PFSK-1 (cell line): ENCODE results near the gene ACY1.

Experiments used
- FOXP2 ChIP-seq: optimal IDR thresholded peaks from 2 replicates; pipeline ENCODE3; 2011; ENCODE audit warnings: borderline replicate concordance, control low read depth, inconsistent platforms; ENCODE audit not compliant: insufficient read depth; ENCODE audit errors: extremely low read length, extremely low read depth
- POLR2AphosphoS5 ChIP-seq: IDR thresholded peaks from 2 replicates; pipeline ENCODE4 v1.6.1; 2012; ENCODE audit warnings: low read depth, mild to moderate bottlenecking, control low read depth, low read length, moderate library complexity
- REST ChIP-seq, 2 experiments: IDR thresholded peaks; 2 replicates each; pipeline versions ENCODE4 v1.6.1 to v1.8.0; 2011 to 2012; ENCODE audit warnings: low read depth in 2 of 2, low read length in 2 of 2, control low read depth in 1 of 2, inconsistent platforms in 1 of 2, mild to moderate bottlenecking in 1 of 2, moderate library complexity in 1 of 2; ENCODE audit not compliant: insufficient read depth in 1 of 2
- SIN3A ChIP-seq: IDR thresholded peaks from 2 replicates; pipeline ENCODE4 v1.6.1; 2012; ENCODE audit warnings: mild to moderate bottlenecking, low read length, moderate library complexity, borderline replicate concordance; ENCODE audit not compliant: insufficient read depth
- TAF1 ChIP-seq: IDR thresholded peaks from 2 replicates; pipeline ENCODE4 v1.6.1; 2012; ENCODE audit warnings: low read length, control low read depth, borderline replicate concordance; ENCODE audit not compliant: insufficient read depth

GRCh38 chr3:51958603-51959521 is 24.5 kb upstream of the ACY1 start:
- TF ChIP-seq SIN3A (no peak), REST (IDR thresholded peaks at IDR 0.05; ENCODE audit: insufficient read depth in 1 of 2, low read depth in 2 of 2, low read length in 2 of 2) (no peak), POLR2AphosphoS5 (no peak), TAF1 (no peak), FOXP2 (no peak)
